Measurements from ENCODE around the gene MAP6. TPM values are rescaled to one million over a fixed set of nuclear protein-coding genes. Genes with fewer than 3 reads are reported as not detected.
A peak's percentile ranks its signal among the peaks of the same experiment; 100 is the strongest.

MAP6 gene
- total RNA-seq, 1 experiment from 2014 or later: 0.08 TPM

GRCh38 chr11:75565916-75566762 lies 102.7 kb downstream of the MAP6 start:
- in situ Hi-C loops (cut with HindIII; ENCODE audit: low pct_unique_long_range_greater_than_20kb, low sequenced_read_pairs): no loop called here
- no peak for DNase-seq (ENCODE audit: low read depth, low spot score)

DNA sequence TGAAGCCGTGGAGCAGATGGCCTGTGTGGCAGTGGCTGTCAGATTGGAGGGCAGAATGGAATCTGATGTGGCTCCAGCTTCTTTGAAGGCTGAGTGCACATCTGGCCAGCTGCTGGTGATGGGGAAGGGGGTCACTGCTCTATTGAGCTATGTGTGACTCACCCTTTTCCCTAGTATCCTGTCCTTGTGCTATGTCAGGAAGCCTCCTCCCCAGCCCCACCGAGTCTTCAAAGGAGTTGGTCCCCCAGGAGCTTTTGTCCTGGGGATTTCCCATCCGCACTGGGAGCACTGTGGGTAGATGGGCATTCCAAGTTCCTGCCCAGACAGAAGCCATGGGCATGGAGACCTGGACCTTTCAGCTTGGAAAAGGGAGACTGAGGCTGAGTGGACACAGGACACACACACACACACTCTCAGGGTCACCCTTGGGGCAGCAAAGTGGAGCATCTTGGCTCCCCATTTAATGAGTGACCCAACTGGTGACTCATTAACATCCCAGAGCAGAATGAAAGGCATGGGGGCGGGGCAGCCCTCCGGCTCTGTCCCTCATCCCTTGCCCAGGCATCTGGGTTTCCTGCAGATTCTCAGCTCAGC lies 103.5 kb downstream of the MAP6 start:
- in situ Hi-C loops (cut with HindIII; ENCODE audit: low pct_unique_long_range_greater_than_20kb, low sequenced_read_pairs): no loop called here
- DNase-seq (ENCODE audit: low read depth, low spot score): no peak

DNA sequence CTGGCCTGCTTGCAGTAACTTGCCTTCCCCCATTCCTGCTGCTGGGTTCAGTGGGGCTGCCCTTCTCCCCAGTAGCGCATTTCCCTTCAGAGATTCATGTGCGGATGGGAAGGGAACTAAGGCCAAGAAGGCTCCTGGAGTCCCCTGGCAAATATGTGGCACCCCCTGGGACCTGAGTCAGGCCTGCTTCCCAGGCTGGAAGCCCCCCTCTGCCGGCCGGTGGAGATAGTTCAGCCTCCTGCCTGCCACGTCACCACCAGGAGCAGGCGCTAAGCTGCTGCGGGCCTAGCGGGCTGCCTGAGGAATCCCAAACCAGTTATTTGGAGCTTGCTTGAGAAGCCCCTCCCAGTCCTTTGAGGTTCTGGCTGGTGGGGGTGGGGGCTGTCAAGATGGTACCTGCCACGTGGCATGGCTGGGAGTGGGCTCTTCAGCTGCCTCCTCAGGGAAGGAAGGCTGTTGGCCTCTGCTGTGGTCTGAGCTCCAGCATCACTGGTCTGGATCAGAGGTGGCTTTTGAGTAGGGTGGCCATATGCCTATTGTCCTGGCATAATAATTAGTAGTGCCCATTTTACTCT lies 104.8 kb downstream of the MAP6 start:
- in situ Hi-C loops (cut with HindIII; ENCODE audit: low pct_unique_long_range_greater_than_20kb, low sequenced_read_pairs): no loop called here
- DNase-seq (ENCODE audit: low read depth, low spot score): peak; percentile 45

- in situ Hi-C loops (cut with HindIII; ENCODE audit: low pct_unique_long_range_greater_than_20kb, low sequenced_read_pairs): no loop called here
Observed at GRCh38 chr11:75563501-75563977, 105.3 kb downstream of the MAP6 start.

GRCh38 chr11:75562836-75563484 lies 105.9 kb downstream of the MAP6 start:
- in situ Hi-C loops (cut with HindIII; ENCODE audit: low pct_unique_long_range_greater_than_20kb, low sequenced_read_pairs): no loop called here
- DNase-seq (ENCODE audit: low read depth, low spot score): peak; percentile 44

More at GRCh38 chr11:75563501-75563977, 105.3 kb downstream of the MAP6 start:
- no peak for DNase-seq (ENCODE audit: low read depth, low spot score)

DNA sequence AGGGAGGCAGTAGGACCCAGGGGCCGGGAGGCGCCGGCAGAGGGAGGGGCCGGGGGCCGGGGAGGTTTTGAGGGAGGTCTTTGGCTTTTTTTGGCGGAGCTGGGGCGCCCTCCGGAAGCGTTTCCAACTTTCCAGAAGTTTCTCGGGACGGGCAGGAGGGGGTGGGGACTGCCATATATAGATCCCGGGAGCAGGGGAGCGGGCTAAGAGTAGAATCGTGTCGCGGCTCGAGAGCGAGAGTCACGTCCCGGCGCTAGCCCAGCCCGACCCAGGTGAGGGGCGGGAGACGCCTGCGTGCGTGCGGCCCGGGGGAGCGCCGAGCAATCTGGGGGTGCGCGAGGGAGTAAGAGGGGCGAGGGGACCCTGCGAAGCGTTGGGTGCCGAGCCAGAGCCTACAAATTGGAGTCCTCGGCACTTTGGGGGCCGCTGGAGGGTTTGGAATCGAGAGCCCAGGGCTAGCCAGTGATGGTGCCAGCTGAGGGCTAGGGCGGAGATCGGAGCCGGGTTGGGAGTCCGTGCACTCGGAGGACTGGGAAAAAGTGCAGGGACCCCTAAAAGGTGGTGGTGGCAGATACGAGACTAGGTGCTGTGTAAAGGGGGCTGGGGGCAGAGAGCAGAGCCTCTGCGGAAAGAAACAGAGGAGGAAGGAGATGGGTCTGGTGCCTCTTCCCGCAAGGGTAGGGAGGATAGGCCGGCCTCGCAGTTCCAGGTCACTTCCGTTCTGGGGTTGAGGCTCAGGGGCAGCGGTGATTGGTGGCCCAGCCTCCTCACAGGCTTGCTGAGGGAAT lies 106.6 kb downstream of the MAP6 start, which contains the start of gene SERPINH1:
TSS of gene SERPINH1 (plus strand) at position 206 of the 788 bp plus-strand sequence. CDS start 4,097 bp downstream, outside the sequence.
- DNase-seq (ENCODE audit: low read depth, low spot score): peak; percentile 77
- in situ Hi-C loops (cut with HindIII; ENCODE audit: low pct_unique_long_range_greater_than_20kb, low sequenced_read_pairs): no loop called here

GRCh38 chr11:75561426-75562047 lies 107.3 kb downstream of the MAP6 start:
- in situ Hi-C loops (cut with HindIII; ENCODE audit: low pct_unique_long_range_greater_than_20kb, low sequenced_read_pairs): no loop called here

DNA sequence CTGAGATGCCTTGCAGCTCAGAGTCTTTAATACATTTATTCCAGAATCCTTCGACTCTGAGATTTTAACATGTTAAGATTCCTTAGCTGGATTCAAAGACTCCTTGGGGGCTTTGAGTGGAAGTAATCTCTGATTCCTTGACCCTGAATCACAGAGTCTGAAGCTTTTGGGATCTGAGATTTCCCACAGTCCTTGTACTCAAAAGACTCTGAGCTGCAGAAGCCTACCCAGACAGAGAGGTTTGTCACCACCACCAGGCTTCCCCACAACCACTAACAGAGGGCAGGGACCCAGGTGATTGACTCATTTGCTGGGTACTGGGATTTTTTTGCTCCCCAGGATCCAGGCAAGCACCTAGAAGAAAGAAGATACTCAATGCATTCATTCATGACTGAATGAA lies 108.2 kb downstream of the MAP6 start:
- in situ Hi-C loops (cut with HindIII; ENCODE audit: low pct_unique_long_range_greater_than_20kb, low sequenced_read_pairs): no loop called here
- no peak for DNase-seq (ENCODE audit: low read depth, low spot score)

More at GRCh38 chr11:75561426-75562047, 107.3 kb downstream of the MAP6 start:
- DNase-seq (ENCODE audit: low read depth, low spot score): no peak

- in situ Hi-C loops (cut with HindIII; ENCODE audit: low pct_unique_long_range_greater_than_20kb, low sequenced_read_pairs): no loop called here
Observed at GRCh38 chr11:75558939-75559843, 109.6 kb downstream of the MAP6 start.

GRCh38 chr11:75557666-75558494 lies 111.0 kb downstream of the MAP6 start:
- DNase-seq (ENCODE audit: low read depth, low spot score): no peak

More at GRCh38 chr11:75558939-75559843, 109.6 kb downstream of the MAP6 start:
- no peak for DNase-seq (ENCODE audit: low read depth, low spot score)

DNA sequence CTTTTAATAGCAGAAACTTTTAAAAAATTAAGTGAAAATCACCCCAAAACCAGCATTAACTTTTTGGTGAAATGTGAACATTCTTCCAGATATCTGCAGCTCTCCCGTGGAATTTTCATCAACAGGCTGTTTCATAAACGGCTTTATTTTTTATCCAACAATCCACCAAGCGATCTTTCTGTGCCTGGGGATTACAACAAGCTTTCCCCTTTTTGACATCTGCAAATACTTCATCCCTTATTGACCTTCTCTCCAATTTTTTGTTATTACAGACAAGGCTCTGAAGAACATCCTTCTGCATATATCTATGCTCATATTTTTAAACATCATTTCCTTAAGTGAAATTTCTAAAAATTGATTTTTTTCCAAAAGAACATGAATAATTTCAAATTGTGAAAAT lies 112.6 kb downstream of the MAP6 start:
- DNase-seq (ENCODE audit: low read depth, low spot score): no peak
- in situ Hi-C loops (cut with HindIII; ENCODE audit: low pct_unique_long_range_greater_than_20kb, low sequenced_read_pairs): no loop called here

More at GRCh38 chr11:75557666-75558494, 111.0 kb downstream of the MAP6 start:
- in situ Hi-C loops (cut with HindIII; ENCODE audit: low pct_unique_long_range_greater_than_20kb, low sequenced_read_pairs): no loop called here

DNA sequence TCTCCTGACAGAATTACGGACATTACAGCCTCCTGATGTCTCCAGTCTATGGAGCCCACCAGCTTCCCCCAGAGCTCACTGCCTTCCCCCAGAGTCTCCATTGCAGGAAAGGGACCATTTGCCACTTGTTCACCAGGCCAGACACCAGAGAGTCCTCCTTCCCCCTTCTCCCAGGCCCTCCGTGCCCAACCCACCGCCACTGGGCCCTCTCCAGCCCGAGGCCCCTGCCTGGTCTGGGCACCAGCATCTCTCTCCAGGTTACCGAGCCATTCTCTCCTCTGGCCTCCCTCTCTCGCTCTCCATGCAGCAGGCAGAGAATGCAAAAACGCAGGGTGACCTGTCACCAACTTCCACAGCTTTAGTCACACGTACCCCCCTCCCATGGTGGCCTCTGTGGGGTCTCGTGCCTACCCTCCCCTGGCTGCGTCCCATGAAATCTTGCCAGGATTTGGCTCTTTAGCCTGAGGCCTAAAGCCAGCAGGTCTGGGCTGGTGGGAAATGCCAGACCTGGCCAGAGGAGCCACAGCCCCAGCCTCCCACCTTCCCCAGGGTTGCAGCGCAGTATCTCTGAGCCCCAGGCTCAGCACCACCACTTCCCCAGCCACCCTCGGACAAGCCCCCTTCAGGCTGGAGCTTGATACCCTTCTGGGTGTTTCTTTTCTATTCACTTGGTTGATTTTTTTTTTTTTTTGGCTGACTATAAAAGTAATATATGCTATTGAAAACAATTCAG lies 113.6 kb downstream of the MAP6 start:
- no peak for DNase-seq (ENCODE audit: low read depth, low spot score)
- in situ Hi-C loops (cut with HindIII; ENCODE audit: low pct_unique_long_range_greater_than_20kb, low sequenced_read_pairs): no loop called here

GRCh38 chr11:75554258-75555022 lies 114.4 kb downstream of the MAP6 start:
- in situ Hi-C loops (cut with HindIII; ENCODE audit: low pct_unique_long_range_greater_than_20kb, low sequenced_read_pairs): no loop called here
- no peak for DNase-seq (ENCODE audit: low read depth, low spot score)

- DNase-seq (ENCODE audit: low read depth, low spot score): no peak
- in situ Hi-C loops (cut with HindIII; ENCODE audit: low pct_unique_long_range_greater_than_20kb, low sequenced_read_pairs): no loop called here
Observed at GRCh38 chr11:75553889-75554257, 115.0 kb downstream of the MAP6 start.
